Tibial artery (tissue), 4 donors: Measurements from ENCODE around the gene NLRP3.

Experiments used
- DNase-seq, 2 donors: peaks; one replicate each; pipeline ENCODE4 v3.0.0-alpha.2; 2019
- H3K27ac ChIP-seq, 2 donors: fragments of 200-600 bp; sonication (generic) in 1 of 2; 1 replicate in 1 of 2; 2 replicates in 1 of 2; pipeline ENCODE4 v1.5.1; 2018 to 2019; ENCODE audit warnings: mild to moderate bottlenecking in 1 of 2
- H3K27me3 ChIP-seq, 2 donors: fragments of 200-600 bp; sonication (generic) in 1 of 2; one replicate each; pipeline versions ENCODE4 v1.5.1 to v1.6.0; 2016 to 2019
- H3K36me3 ChIP-seq, 3 donors: fragments of 200-600 bp; sonication (generic) in 2 of 3; one replicate each; pipeline ENCODE4 v1.5.1; 2016 to 2019; ENCODE audit warnings: mild to moderate bottlenecking in 2 of 3
- H3K4me1 ChIP-seq, 4 donors: fragments of 200-600 bp; sonication (generic) in 2 of 4; 1 replicate in 3 of 4; 2 replicates in 1 of 4; pipeline ENCODE4 v1.5.1; 2016 to 2019
- H3K4me3 ChIP-seq, 2 donors: fragments of 200-600 bp; sonication (generic) in 1 of 2; 1 replicate in 1 of 2; 2 replicates in 1 of 2; pipeline ENCODE4 v1.5.1; 2018 to 2019; ENCODE audit warnings: mild to moderate bottlenecking in 2 of 2
- H3K9me3 ChIP-seq, 3 donors: fragments of 200-600 bp; sonication (generic) in 1 of 3; one replicate each; pipeline ENCODE4 v1.5.1; 2016 to 2019
- intact Hi-C: fragments of 100-400 bp; cut with DNase I; formaldehyde crosslinking; loops from one replicate; pipeline ENCODE4 v1.15.0; 2023; ENCODE audit warnings: low total_unique reads
- TF ChIP-seq, protein P1 (sequence below), 2 experiments: fragments of 200-600 bp in 1 of 2; fragments of 450-650 bp in 1 of 2; IDR thresholded peaks; one replicate each; pipeline ENCODE4 v1.5.1; 2017 to 2019; ENCODE audit warnings: antibody characterized with exemption in 2 of 2, mild to moderate bottlenecking in 1 of 2, moderate library complexity in 1 of 2

NLRP3 gene

DNA sequence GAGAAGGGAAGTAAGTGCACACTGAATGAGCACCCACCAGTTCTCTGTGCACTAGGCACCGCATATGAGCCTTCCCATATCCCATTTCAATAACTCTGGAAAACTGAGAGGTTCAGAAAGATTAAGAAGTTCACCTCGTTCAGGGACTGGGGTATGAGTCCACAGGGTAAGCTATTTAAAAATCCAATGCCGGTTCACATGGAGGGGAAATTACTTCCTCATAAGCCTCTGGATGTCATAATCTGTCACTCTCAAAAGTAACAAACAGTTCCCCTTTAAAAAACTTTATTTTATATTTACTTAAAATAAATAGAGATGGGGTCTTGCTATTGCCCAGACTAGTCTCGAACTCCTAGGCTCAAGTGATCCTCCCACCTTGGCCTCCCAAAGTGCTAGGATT, 40.0 kb downstream of the NLRP3 start:
- intact Hi-C loops, result no loop called here
- Histone ChIP-seq H3K4me1 (no peaks in the 10 kb centered on the region), H3K9me3 (no peaks in the 10 kb centered on the region), H3K27me3 (peaks cover 0 to 10% of the 10 kb centered on the region in 2 donors), H3K27ac (no peak overlapping the region), H3K36me3 (no peaks in the 10 kb centered on the region), H3K4me3 (no peak overlapping the region)
- TF ChIP-seq, protein P1, sequence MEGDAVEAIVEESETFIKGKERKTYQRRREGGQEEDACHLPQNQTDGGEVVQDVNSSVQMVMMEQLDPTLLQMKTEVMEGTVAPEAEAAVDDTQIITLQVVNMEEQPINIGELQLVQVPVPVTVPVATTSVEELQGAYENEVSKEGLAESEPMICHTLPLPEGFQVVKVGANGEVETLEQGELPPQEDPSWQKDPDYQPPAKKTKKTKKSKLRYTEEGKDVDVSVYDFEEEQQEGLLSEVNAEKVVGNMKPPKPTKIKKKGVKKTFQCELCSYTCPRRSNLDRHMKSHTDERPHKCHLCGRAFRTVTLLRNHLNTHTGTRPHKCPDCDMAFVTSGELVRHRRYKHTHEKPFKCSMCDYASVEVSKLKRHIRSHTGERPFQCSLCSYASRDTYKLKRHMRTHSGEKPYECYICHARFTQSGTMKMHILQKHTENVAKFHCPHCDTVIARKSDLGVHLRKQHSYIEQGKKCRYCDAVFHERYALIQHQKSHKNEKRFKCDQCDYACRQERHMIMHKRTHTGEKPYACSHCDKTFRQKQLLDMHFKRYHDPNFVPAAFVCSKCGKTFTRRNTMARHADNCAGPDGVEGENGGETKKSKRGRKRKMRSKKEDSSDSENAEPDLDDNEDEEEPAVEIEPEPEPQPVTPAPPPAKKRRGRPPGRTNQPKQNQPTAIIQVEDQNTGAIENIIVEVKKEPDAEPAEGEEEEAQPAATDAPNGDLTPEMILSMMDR (IDR thresholded peaks at IDR 0.05), result no peak
- no peak for DNase-seq

DNA sequence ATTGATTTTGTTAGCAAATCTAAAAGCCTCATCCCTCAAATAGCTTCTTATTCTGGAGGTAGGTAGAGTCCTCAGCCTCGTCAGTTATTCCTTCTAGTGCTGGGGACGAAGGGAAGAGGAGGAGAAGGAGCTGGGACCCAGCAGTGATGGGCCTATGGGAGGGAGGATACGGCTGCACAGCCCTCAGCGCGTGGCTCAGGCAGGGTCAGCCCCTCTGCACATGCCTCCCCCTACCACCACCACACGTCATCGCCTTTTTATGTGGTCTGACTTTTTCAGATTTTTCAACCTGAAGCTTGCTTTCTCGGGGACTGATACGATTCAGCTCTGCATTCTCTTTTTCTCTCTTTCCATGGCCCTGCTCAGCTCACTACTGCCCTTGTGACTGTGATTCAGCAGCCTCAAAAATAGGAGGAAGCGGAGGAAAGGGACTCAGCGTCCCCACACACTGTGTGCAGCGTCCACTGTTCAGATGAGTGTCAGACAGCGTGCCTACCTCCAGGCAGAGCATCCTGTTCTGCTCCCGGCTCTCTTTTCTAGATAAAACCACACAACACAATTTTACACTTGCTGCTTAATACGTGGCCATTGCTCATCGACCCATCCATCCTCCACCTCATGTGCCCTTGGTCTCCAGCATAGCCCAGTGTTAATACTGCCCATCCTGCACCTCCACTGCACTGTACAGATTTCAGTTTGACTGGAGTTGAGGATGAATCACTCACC, 41.1 kb downstream of the NLRP3 start:
- intact Hi-C loops, result no loop called here
- Histone ChIP-seq H3K9me3 (no peaks in the 10 kb centered on the region), H3K36me3 (no peaks in the 10 kb centered on the region), H3K27me3 (peaks cover 0 to 10% of the 10 kb centered on the region in 2 donors), H3K27ac (no peak overlapping the region), H3K4me1 (no peaks in the 10 kb centered on the region), H3K4me3 (no peak overlapping the region)
- TF ChIP-seq, protein P1 (IDR thresholded peaks at IDR 0.05), result no peak
- peak; percentile 29 to 72 for DNase-seq

DNA sequence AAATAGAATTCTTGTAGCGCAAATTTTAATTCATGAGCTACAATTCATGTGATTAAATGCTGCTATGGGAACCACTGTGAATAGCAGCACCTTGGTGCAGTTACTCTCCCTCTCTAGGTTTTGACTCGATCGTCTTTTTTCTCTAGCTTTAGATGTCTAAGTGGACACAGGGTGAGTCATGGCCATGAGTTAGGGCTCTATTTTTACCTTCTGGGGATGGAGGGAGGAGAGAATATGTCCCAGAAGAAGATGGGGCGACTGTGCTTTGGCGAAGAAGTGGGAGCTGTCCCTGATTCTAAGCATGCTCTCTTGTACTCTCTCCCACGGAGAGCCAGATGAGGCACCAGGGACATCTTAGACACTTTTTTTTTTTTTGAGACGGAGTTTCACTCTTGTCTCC, 43.5 kb downstream of the NLRP3 start:
- Histone ChIP-seq H3K36me3 (no peaks in the 10 kb centered on the region), H3K27me3 (no peaks in the 10 kb centered on the region), H3K27ac (no peak overlapping the region), H3K4me3 (no peak overlapping the region), H3K9me3 (no peaks in the 10 kb centered on the region), H3K4me1 (no peaks in the 10 kb centered on the region)
- DNase-seq, result no peak
- TF ChIP-seq, protein P1 (IDR thresholded peaks at IDR 0.05), result no peak
- intact Hi-C loops, result no loop called here

DNA sequence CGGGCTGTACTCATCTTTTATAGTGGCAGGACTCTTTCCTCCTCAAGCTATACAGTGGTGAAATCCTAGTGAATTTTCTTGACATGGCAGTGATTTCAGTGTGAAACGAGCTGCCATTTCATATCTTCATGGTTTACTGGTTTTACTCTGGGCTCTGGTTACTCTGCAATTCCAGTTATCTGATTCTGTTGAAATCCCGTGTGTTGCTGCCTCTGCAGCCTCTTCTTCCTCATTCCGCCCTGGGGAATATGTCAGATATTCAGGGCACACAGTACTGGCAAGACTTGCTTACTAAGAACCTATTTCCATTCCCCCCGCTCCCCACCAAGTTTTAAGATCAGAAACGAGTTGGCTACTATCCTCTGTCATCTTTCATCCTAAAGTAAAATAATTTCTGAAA, 49.8 kb downstream of the NLRP3 start:
- no peak for DNase-seq
- intact Hi-C loops, result no loop called here
- TF ChIP-seq, protein P1 (IDR thresholded peaks at IDR 0.05), result no peak
- Histone ChIP-seq H3K27ac (no peak overlapping the region), H3K4me1 (no peaks in the 10 kb centered on the region), H3K36me3 (no peaks in the 10 kb centered on the region), H3K9me3 (no peaks in the 10 kb centered on the region), H3K27me3 (no peaks in the 10 kb centered on the region), H3K4me3 (no peak overlapping the region)

DNA sequence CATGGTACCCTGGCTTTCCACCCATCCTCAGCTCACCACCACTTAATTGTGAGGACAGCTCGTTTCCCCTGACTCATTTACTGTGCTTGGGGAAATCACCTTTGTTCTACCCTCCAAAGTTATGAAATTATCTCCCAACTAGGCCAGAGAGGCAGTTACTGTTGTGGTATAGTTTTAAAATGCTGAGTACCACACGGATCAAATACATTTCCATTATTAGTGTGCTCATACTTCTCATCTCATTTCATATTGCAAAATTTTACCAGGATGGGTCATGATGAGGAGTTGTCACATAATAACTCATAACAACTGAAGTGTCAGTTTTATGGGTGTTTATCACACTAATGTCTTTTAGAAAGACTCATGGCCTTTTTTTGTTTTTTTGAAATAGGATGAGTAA, 51.2 kb downstream of the NLRP3 start:
- no peaks in the 10 kb centered on the region for H3K27me3 ChIP-seq
- no peak overlapping the region for H3K27ac ChIP-seq
- no peak for DNase-seq
- intact Hi-C loops, result no loop called here
- no peaks in the 10 kb centered on the region for H3K9me3 ChIP-seq
- H3K4me3 ChIP-seq, result no peak overlapping the region
- TF ChIP-seq, protein P1 (IDR thresholded peaks at IDR 0.05), result no peak
- H3K36me3 ChIP-seq, result no peaks in the 10 kb centered on the region
- H3K4me1 ChIP-seq, result no peaks in the 10 kb centered on the region
